Hepatocyte (in vitro differentiated cells): ENCODE results near the gene INS. TPM values are rescaled to one million over a fixed set of nuclear protein-coding genes. Genes with fewer than 3 reads are reported as not detected.

Source experiments
- DNase-seq: peaks from one replicate; pipeline ENCODE4 v3.0.0-alpha.2; 2016; ENCODE audit warnings: low spot score
- H2AFZ ChIP-seq: fragments of 200-600 bp; sonication (generic); 2 replicates; pipeline ENCODE4 v1.6.0; 2016; ENCODE audit warnings: antibody characterized with exemption, mild to moderate bottlenecking
- H3K27ac ChIP-seq: fragments of 200-600 bp; sonication (generic); 2 replicates; pipeline ENCODE4 v1.5.1; 2016; ENCODE audit warnings: mild to moderate bottlenecking
- H3K27me3 ChIP-seq: fragments of 200-600 bp; sonication (generic); 2 replicates; pipeline ENCODE4 v1.6.1; 2016
- H3K36me3 ChIP-seq: fragments of 200-600 bp; sonication (generic); replicated peaks from 2 replicates; pipeline ENCODE4 v1.5.1; 2016; ENCODE audit warnings: low read depth; ENCODE audit not compliant: insufficient read depth
- H3K4me1 ChIP-seq: fragments of 200-600 bp; sonication (generic); 2 replicates; pipeline ENCODE4 v1.5.1; 2016; ENCODE audit warnings: mild to moderate bottlenecking, moderate library complexity; ENCODE audit not compliant: insufficient read depth
- H3K4me2 ChIP-seq: fragments of 200-600 bp; sonication (generic); 2 replicates; pipeline ENCODE4 v1.6.0; 2016
- H3K4me3 ChIP-seq: fragments of 200-600 bp; sonication (generic); 2 replicates; pipeline ENCODE4 v1.5.1; 2016; ENCODE audit warnings: mild to moderate bottlenecking
- H3K79me2 ChIP-seq: fragments of 200-600 bp; sonication (generic); 2 replicates; pipeline ENCODE4 v1.6.0; 2017; ENCODE audit warnings: mild to moderate bottlenecking
- H3K9me2 ChIP-seq: fragments of 200-600 bp; sonication (generic); replicated peaks from 2 replicates; pipeline ENCODE4 v1.6.0; 2017; ENCODE audit warnings: mild to moderate bottlenecking; ENCODE audit not compliant: insufficient read depth
- H3K9me3 ChIP-seq: fragments of 200-600 bp; sonication (generic); 2 replicates; pipeline ENCODE4 v1.5.1; 2016; ENCODE audit warnings: low read depth, mild to moderate bottlenecking
- H4K20me1 ChIP-seq: fragments of 200-600 bp; sonication (generic); 2 replicates; pipeline ENCODE4 v1.6.0; 2016; ENCODE audit warnings: mild to moderate bottlenecking; ENCODE audit not compliant: insufficient read depth, poor library complexity, severe bottlenecking
- CTCF ChIP-seq: fragments of 200-600 bp; sonication (generic); IDR thresholded peaks from 2 replicates; pipeline ENCODE4 v1.5.1; 2016; ENCODE audit warnings: antibody characterized with exemption, mild to moderate bottlenecking; ENCODE audit not compliant: poor library complexity
- EZH2 ChIP-seq: fragments of 200-600 bp; sonication (generic); IDR thresholded peaks from 2 replicates; pipeline ENCODE4 v1.6.1; 2016; ENCODE audit warnings: antibody characterized with exemption, mild to moderate bottlenecking, borderline replicate concordance
- EZH2phosphoT487 ChIP-seq: fragments of 200-600 bp; sonication (generic); IDR thresholded peaks from one replicate; pipeline ENCODE4 v1.6.1; 2018; ENCODE audit warnings: antibody characterized with exemption, mild to moderate bottlenecking, low read depth, moderate library complexity; ENCODE audit not compliant: unreplicated experiment, severe bottlenecking
- WGBS: methylation state at CpG from one replicate; pipeline ENCODE4 v1.1.6; 2016; ENCODE audit warnings: low lambda C conversion rate; ENCODE audit errors: missing lambda C conversion rate; 5-methylcytosine and 5-hydroxymethylcytosine counted together
- polyA plus RNA-seq: library from polyadenylated mRNA; unstranded; fragments of >200 nt; fragmentation: Nextera tagmentation; extraction: Ambion mirVana; gene quantifications from 2 replicates; pipeline ENCODE4 v1.2.1, GENCODE V29; 2016
- total RNA-seq: library from RNA; depleted of rRNA; stranded (reverse); fragments of >200 nt; gene quantifications from 2 replicates; pipeline ENCODE4 v1.2.3, GENCODE V29; 2014

The INS gene
- total and polyA plus RNA-seq, 2 experiments from 2014 or later: not detected

DNA sequence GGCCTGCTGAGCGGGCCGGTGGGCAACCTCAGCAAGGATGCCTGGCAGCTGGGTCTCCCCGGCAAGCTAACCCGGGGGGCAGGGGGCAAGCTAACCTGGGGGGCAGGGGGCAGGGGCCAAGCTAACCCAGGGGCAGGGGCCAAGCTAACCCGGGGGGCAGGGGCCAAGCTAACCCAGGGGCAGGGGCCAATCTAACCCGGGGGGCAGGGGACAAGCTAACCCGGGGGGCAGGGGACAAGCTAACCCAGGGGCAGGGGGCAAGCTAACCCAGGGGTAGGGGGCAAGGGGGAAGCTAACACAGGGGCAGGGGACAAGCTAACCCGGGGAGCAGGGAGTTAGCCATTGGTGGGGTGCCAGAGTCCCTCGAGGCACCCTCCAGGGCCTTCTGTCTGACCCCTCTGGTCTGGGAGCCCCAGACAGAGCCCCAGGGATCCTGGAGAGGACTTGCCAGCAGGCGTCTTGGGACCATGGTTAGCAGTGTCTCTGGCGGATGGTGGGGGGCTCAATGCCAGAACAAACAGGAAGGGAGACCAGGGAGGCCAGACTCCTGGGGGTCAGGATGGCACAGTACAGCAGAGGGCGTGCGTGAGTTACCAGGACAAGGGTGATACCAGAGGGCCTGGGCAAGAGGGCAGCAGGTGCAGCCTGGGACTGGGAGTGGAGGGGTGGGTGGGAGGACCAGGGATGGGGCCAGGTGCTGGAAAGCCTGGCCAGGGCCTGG, 37.9 kb downstream of the INS start:
- no peak for DNase-seq
- Histone ChIP-seq H3K9me2 (no peaks in the 10 kb centered on the region), H3K27ac (peak overlapping the region; percentile 50), H3K9me3 (no peaks in the 10 kb centered on the region), H3K4me2 (peak overlapping the region; percentile 45), H3K36me3 (no peaks in the 10 kb centered on the region), H3K4me1 (peaks cover 26% of the 10 kb centered on the region), H3K4me3 (no peak overlapping the region), H3K27me3 (no peaks in the 10 kb centered on the region), H3K79me2 (no peaks in the 10 kb centered on the region), H2AFZ (no peak overlapping the region), H4K20me1 (no peaks in the 10 kb centered on the region)
- whole genome bisulfite sequencing: 89% methylated on average over 7 of the region's 13 CpGs
- TF ChIP-seq EZH2phosphoT487 (no peak), EZH2 (no peak), CTCF (no peak)

GRCh38 chr11:2122222-2122906, 38.6 kb downstream of the INS start:
- Histone ChIP-seq H3K4me2 (peak overlapping the region; percentile 45), H3K36me3 (no peaks in the 10 kb centered on the region), H3K9me3 (no peaks in the 10 kb centered on the region), H3K27ac (peak overlapping the region; percentile 50), H3K4me3 (no peak overlapping the region), H3K79me2 (no peaks in the 10 kb centered on the region), H3K9me2 (no peaks in the 10 kb centered on the region), H4K20me1 (no peaks in the 10 kb centered on the region), H2AFZ (no peak overlapping the region), H3K4me1 (peaks cover 26% of the 10 kb centered on the region), H3K27me3 (no peaks in the 10 kb centered on the region)
- peak; percentile 58 for DNase-seq
- 22% methylated on average over 18 of the region's 19 CpGs for WGBS
- no peak for TF ChIP-seq EZH2phosphoT487
- no peak for TF ChIP-seq CTCF
- no peak for TF ChIP-seq EZH2

GRCh38 chr11:2121227-2122130, 39.5 kb downstream of the INS start:
- no peak for TF ChIP-seq EZH2phosphoT487
- no peak for TF ChIP-seq CTCF
- no peak for TF ChIP-seq EZH2
- H3K27me3 ChIP-seq: no peaks in the 10 kb centered on the region
- no peak overlapping the region for H2AFZ ChIP-seq
- H3K4me1 ChIP-seq: peaks cover 26% of the 10 kb centered on the region
- H3K36me3 ChIP-seq: no peaks in the 10 kb centered on the region
- no peaks in the 10 kb centered on the region for H3K79me2 ChIP-seq
- H4K20me1 ChIP-seq: no peaks in the 10 kb centered on the region
- peak overlapping the region; percentile 45 for H3K4me2 ChIP-seq
- H3K9me2 ChIP-seq: no peaks in the 10 kb centered on the region
- DNase-seq: no peak
- H3K27ac ChIP-seq: peak overlapping the region; percentile 50
- no peaks in the 10 kb centered on the region for H3K9me3 ChIP-seq
- WGBS: 89% methylated on average over 21 of the region's 21 CpGs
- H3K4me3 ChIP-seq: no peak overlapping the region
